OCI-LY7 (cell line): Measurements from ENCODE around the gene SCNN1B.

ENCODE experiments used
- EZH2phosphoT487 ChIP-seq: fragments of 200-600 bp; sonication (generic); IDR thresholded peaks from 2 replicates; pipeline ENCODE4 v1.6.1; 2018; ENCODE audit warnings: low read depth, borderline replicate concordance, mild to moderate bottlenecking, mixed run types, antibody characterized with exemption, low read length, moderate library complexity, mixed read lengths
- TF ChIP-seq, protein P1 (sequence below): fragments of 200-600 bp; sonication (generic); conservative IDR thresholded peaks from 2 replicates; pipeline ENCODE4 v1.5.1; 2014; ENCODE audit warnings: mild to moderate bottlenecking, antibody characterized with exemption, low read length, moderate library complexity, mixed read lengths

DNA sequence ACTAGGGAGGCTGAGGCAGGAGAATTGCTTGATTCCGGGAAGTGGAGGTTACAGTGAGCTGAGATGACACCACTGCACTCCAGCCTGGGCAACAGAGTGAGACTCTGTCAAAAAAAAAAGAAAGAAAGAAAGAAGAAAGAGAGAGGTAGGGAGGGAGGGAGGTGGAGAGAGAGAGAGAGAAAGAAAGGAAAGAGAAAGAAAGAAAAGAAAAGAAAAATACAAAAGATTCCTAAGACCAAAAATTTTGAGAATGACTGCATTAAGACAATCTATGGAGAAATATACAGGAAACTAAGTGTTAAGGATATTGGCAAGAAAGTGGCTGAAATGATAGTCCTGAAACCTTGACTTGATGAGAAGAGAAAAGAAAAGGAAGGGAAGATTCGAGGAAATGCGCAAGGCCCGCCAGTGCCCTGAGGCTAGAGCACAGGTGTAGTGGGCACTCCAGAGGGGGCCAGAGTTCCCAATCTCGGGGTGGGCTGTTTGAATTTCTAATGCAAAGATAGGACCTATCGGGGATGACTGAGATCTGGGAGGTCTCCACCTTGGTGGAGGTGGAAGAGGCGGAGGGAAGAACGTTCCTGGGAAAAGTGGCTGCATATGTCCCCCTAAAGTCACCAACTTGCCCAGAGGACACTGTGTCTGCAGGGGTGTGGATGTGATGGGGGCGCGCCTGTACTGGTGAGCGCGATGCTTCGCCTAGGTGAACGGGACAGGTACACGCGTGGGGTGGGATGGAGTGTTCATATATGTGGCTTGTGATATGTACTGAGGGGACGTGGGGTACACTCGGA, 654 bp upstream of the SCNN1B start:
- TF ChIP-seq, protein P1, sequence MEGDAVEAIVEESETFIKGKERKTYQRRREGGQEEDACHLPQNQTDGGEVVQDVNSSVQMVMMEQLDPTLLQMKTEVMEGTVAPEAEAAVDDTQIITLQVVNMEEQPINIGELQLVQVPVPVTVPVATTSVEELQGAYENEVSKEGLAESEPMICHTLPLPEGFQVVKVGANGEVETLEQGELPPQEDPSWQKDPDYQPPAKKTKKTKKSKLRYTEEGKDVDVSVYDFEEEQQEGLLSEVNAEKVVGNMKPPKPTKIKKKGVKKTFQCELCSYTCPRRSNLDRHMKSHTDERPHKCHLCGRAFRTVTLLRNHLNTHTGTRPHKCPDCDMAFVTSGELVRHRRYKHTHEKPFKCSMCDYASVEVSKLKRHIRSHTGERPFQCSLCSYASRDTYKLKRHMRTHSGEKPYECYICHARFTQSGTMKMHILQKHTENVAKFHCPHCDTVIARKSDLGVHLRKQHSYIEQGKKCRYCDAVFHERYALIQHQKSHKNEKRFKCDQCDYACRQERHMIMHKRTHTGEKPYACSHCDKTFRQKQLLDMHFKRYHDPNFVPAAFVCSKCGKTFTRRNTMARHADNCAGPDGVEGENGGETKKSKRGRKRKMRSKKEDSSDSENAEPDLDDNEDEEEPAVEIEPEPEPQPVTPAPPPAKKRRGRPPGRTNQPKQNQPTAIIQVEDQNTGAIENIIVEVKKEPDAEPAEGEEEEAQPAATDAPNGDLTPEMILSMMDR = no peak
- no peak for TF ChIP-seq EZH2phosphoT487
